ENCODE data around the gene MTCL3.

GRCh38 chr6:127471379-127472255 lies 47.5 kb downstream of the MTCL3 start:
- TF ChIP-seq CTCF (IDR thresholded peaks at IDR 0.05; ENCODE audit: extremely low read depth in 1 of 2, insufficient read depth in 1 of 2, low read depth in 1 of 2, low read length in 2 of 2), result no peak
- TF ChIP-seq MAX (IDR thresholded peaks at IDR 0.05; ENCODE audit: insufficient read depth, insufficient read length), result no peak
- no peak for TF ChIP-seq POLR2A (IDR thresholded peaks at IDR 0.05; ENCODE audit: low read depth, low read length)
- TF ChIP-seq POLR2AphosphoS5 (IDR thresholded peaks at IDR 0.05; ENCODE audit: insufficient read depth, low read depth, low read length), result no peak
